GM10266 (cell line): ENCODE measurements around the gene B3GNT9.

Experiments used
- DNase-seq: peaks from one replicate; pipeline ENCODE4 v3.0.0; 2012; ENCODE audit errors: extremely low spot score
- TF ChIP-seq, protein P1 (sequence below): IDR thresholded peaks from 2 replicates; pipeline ENCODE4 v1.5.1; 2012; ENCODE audit warnings: mild to moderate bottlenecking, low read depth; ENCODE audit not compliant: control insufficient read depth, insufficient read depth; ENCODE audit errors: missing control alignments

Gene B3GNT9

DNA sequence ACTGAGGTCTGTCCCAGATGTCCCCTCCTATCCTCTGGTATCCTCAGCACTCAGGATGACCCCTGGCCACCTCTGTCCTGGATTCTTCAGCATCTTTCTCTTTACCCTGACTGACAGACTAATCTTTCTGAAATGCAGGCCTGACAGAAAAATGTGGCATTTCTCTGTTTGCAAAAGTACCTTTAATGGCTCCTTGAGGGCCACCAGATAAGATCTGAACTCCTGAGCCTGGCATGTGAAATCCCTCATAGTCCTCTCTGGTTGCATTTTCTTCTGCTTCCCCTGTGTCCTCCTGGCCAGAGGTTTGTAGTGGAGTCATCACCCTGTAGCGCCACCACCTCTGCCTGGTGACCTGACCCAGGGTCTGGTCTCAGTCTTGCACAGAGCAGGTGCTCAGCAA, 46.1 kb upstream of the B3GNT9 start:
- no peak for DNase-seq
- TF ChIP-seq, protein P1, sequence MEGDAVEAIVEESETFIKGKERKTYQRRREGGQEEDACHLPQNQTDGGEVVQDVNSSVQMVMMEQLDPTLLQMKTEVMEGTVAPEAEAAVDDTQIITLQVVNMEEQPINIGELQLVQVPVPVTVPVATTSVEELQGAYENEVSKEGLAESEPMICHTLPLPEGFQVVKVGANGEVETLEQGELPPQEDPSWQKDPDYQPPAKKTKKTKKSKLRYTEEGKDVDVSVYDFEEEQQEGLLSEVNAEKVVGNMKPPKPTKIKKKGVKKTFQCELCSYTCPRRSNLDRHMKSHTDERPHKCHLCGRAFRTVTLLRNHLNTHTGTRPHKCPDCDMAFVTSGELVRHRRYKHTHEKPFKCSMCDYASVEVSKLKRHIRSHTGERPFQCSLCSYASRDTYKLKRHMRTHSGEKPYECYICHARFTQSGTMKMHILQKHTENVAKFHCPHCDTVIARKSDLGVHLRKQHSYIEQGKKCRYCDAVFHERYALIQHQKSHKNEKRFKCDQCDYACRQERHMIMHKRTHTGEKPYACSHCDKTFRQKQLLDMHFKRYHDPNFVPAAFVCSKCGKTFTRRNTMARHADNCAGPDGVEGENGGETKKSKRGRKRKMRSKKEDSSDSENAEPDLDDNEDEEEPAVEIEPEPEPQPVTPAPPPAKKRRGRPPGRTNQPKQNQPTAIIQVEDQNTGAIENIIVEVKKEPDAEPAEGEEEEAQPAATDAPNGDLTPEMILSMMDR = no peak

DNA sequence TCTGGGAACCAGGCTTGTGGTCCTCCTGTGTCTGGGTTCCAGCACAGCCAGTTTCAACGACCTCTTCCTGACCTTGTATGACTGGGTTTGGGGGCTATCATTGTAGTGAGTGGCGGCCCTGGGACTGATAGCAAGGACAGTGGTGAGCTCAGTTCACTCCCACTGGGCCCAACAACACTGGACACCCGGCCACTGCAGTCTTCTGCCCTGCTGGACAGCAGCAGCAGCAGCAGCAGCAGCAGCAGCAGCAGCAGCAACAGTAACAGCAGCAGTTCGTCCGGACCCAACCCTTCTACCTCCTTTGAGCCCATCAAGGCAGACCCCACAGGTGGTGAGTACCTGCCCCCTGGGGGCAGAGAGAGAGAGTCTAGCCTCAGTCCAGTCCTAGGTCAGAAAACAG, 44.9 kb upstream of the B3GNT9 start:
- DNase-seq = no peak
- TF ChIP-seq, protein P1 = no peak

DNA sequence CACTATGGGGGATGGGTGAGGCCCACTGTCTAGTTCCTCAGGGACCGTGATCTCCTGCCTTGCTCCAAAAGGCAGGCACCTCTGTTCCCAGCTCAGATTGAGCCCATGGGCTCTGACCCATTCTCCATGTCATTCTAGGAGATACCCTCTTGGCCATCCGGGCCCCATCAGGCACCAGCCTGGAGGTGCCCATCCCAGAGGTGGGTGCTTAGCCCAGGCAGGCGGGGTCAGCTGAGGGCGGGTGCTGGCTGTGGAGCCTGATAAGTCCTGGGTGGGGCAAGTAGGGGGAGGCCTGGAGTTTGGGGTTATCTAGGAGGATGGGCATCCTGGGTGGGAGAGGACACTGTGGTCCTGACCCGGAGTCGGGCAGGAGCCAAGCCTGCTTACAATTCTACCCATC, 43.5 kb upstream of the B3GNT9 start:
- DNase-seq = no peak
- TF ChIP-seq, protein P1 = no peak

DNA sequence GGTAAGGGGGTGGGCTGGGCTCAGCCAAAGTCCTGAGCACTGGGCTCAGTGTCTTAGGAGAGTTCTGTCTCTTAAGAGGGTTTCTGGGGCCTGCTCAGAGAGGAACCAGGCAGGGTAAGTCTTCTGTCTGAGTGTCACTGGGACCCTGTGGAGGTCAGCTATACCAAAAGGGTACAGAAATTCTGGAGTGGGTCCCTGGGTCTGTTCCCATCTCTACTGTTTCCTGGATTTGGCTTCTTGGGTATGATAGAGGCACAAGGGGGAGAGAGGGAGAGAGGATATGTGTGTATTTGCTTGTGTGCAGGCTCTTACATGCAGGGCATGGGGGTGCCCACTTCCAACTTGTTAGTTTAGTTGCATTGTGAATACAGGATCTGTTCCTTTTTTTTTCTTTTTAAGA, 42.7 kb upstream of the B3GNT9 start:
- TF ChIP-seq, protein P1 = no peak
- peak; percentile 22 for DNase-seq

DNA sequence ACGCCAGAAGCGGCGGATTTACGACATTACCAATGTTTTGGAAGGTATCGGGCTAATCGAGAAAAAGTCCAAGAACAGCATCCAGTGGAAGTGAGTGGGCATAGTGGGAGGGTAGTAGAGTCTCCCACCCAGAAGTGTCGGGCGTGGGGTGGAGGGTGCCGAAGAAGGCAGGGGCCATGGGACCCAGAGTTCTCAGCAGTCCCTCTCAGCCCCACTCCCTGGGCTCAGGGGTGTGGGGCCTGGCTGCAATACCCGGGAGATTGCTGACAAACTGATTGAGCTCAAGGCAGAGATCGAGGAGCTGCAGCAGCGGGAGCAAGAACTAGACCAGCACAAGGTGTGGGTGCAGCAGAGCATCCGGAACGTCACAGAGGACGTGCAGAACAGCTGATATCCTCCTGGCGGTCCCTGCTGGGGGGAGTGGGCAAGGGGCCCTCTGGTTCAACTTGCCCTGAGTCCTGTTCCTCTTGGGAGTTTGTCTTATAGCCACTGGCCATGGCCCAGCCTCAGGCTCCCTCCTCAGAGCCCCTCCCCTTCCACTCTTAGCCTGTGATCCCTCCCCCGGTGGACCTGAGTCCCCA, 42.1 kb upstream of the B3GNT9 start:
- TF ChIP-seq, protein P1 = no peak
- DNase-seq = peak; percentile 46

DNA sequence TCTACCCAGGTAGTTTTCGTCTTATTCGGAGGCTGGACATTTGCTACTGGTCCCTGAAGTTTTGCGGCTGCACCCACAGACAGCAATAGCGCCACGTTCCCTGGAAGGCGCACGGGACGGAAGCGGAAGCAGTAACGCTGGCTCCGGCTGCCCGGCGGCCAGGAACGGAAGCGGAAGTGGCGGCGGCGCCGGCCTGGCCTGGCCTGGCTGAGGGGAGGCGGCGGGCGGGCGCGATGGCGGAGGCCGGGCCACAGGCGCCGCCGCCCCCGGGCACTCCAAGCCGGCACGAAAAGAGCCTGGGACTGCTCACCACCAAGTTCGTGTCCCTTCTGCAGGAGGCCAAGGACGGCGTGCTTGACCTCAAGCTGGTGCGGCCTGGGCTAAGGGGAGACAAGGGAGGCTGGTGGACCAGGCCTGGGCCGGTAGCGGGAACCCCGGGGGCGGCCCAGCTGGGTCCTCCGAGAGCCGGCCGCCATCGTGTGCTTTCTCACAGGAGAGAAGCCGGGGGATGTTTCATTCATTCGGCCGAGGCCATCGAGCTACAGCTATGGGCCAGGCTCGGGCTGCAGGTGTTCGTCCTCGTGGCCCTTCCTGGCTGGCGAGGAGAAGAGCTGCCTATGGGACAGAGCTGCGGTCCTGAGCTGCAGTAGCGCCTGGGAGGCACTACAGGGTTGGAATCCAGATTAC, 41.3 kb upstream of the B3GNT9 start, which contains the start of gene E2F4:
Gene E2F4, plus strand, starts transcription at position 161 of the 687 bp plus-strand sequence. Its CDS starts 73 bp downstream, at position 234.
- peak; percentile 97 for DNase-seq
- TF ChIP-seq, protein P1 = no peak

DNA sequence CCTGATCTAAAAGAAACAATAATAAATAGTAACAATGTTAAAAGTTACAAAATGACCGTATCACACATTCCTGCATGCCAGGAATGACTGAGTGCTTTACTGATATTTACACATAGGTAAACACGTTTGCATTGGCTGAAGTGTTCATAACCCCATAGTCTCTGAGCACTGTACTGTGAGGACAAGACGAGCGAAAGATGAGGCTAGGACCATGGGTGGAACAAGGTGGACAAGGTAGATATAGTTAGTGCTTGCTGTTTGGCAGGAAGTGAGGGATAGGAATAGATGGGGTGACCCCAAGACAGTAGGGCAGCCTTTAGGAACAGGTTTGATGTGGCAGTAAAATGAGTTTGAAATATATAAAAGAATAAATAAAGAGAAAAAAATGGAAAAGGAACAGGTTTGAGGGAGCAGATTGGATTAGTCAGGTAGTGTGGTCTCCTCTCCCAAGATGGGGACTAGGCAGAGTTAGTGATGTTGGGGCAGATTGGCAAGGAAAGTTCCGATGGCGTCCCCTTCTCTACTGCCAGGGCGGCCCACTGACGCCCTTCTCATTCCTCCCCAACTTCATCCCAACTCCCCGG, 40.7 kb upstream of the B3GNT9 start:
- peak; percentile 22 for DNase-seq
- TF ChIP-seq, protein P1 = no peak
